GM18909 (cell line): ENCODE measurements around the gene SFXN5.
"Not testable (repeated sequence)": the region's sequence is repeated elsewhere in the genome, so short reads cannot be mapped to it uniquely, and the experiment has no call there.

ENCODE experiments used
- ATAC-seq: cut with Tn5 transposase; IDR thresholded peaks from one replicate; pipeline ENCODE4 v1.9.1; 2021; ENCODE audit warnings: mild to moderate bottlenecking; ENCODE audit not compliant: unreplicated experiment, poor library complexity

The SFXN5 gene

GRCh38 chr2:72917138-72917876 lies 154.2 kb downstream of the SFXN5 start, which contains the start of gene EMX1:
Gene EMX1, plus strand, starts transcription at chr2:72917519. Its CDS starts 334 bp downstream, at chr2:72917853.
- ATAC-seq = peak; percentile 51

GRCh38 chr2:72916743-72917137 lies 154.8 kb downstream of the SFXN5 start:
- peak; percentile 3 for ATAC-seq

GRCh38 chr2:72915907-72916742 lies 155.4 kb downstream of the SFXN5 start:
- ATAC-seq = peak; percentile 70

DNA sequence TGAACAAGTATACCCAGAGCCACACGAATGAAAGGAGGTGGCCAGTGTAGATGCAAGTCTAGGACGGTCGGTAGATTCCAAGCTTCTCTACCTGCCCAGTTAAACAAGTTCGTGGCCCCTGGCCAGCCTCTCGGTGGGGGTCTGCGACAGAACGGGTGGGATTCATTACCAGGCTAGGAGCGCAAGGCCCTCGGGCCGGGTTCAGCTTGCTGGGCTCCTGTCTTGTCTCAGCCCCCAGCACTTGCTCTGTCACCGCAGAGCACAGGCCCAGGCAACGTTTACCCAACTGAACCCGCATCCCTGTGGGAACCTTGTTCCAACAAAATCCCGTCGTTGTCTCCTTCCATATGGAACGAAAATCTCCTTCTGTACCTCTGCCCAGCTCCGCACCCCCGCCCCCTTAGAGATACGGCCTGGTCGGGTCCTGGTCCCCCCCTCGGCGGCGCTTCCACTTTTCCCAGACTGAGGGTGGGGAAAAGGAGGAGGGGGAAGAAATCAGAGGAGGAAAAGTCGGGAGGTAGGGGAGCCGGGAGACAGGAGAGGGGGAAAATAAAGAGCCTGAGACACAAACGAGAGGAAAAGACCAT lies 156.1 kb downstream of the SFXN5 start:
- no peak for ATAC-seq

DNA sequence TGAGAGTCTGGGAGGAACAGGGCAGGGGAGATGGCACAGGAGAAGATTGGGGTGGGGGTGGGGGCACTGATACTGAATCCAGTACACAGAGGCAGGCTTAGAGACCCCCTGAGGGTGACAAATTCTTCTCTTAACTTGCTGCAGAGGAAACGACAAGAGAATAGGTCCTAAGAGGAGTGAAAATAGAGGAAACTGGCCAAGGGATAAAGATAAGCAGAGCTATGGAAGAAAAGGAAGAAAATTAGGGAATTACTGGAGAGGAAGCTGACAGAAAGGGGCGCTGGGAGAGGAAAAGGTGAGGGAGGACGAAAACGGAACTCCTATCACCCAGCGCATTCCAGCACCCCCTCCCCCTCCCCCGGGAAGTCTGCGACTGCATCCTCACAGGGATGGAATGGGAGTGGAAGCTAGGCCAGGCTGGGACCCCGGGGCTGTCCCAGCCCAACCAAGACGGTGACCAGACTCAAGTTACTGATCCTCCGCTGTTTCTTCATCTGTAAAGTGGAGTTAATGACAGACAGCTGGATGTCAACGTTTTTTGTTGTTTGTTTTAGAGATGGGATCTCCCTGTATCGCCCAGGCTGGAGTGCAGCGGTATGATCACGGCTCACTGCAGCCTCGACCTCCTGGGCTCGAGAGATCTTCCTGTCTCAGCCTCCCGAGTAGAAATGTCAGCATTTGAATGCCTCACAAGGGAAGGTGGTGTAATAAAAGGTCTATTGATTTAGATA lies 156.8 kb downstream of the SFXN5 start:
- no peak for ATAC-seq

- ATAC-seq = no peak
These were observed 157.3 kb downstream of the SFXN5 start for GRCh38 chr2:72914206-72914559.

GRCh38 chr2:72913486-72914205 lies 157.9 kb downstream of the SFXN5 start:
- ATAC-seq = no peak

DNA sequence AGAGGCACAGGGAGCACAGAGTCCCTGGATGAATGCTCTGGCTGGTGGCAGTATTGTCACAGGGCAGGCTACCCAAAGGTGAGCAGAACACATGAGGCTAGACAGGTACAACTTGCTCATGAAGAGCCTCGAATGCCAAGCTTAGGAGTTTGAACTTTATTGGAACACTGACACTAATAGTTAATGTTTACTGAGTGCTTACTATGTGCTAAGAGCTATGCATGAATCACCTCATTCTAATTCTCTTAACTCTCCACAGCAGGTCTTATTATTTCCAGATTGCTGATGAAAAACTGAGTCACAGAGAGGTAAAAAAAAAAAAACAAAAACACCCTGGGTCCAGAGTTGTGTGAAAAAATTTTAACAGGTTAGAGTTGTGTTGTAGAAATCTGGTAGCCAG lies 160.3 kb downstream of the SFXN5 start:
- no peak for ATAC-seq

GRCh38 chr2:72908741-72909140 lies 162.8 kb downstream of the SFXN5 start:
- ATAC-seq = no peak

DNA sequence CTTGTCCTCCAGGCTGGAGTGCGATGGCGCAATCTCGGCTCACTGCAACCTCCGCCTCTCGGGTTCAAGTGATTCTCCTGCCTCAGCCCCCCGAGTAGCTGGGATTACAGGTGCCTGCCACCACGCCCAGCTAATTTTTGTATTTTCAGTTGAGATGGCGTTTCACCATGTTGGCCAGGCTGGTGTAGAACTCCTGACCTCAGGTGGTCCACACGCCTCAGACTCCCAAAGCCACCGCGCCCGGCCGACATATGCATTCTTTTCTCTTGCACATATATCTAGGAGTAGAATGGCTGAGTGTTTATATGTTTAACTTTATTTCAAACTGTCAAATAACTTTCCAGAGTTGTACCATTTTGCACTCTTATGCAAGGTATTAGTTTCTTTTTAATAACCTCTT lies 164.1 kb downstream of the SFXN5 start:
- not testable (repeated sequence) for ATAC-seq

DNA sequence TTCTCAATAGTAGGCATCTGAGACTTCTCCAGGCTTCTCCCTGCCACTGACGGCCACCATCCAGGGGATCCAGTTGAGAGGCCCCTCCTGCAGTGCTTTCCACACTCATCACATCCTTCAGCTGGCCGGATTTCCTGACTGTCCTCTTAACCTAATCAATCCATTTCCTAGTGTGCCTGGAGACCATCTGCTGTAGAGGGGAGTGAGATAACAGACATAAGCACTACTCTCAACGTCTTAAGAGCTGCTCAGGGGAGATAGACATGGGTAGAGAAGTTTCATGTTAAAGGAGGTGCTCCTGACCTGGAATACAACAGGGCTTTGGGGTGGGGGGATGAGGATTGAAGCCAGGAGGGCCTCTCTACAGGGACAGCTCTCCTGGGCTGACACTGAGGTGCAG lies 170.1 kb downstream of the SFXN5 start:
- ATAC-seq = no peak

DNA sequence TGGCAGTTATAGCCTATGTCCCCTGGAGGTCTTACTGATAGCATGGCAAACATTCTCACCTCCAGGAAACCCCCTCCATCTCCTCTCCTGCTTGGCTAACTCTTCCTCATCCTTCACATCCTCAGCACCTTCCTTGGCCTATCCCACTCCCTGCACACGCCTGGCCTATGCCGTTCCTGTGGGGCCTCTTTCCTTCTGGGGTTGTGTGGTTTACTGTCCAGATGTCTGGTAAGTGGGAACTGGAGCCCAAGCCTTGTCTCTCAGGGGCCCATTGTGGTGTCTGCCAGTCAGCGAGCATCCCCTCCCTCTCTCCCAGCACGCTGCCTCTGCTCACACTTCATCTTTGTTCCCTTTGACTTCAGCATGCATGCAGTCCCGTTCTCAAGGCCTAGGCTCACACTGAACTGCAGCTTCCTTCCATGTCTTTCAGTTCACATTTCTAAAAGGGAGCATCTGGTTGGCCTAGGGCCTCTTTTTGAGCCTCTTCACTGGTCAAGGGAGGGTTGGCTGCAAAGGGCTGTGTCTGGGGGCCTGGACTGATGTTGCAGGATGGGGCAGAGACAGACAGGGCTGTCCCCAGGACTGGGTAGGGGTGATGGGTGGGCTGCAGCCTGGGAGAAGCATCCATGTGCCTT lies 171.2 kb downstream of the SFXN5 start:
- no peak for ATAC-seq

GRCh38 chr2:72898585-72898906 lies 173.0 kb downstream of the SFXN5 start:
- no peak for ATAC-seq

GRCh38 chr2:72897785-72898584 lies 173.5 kb downstream of the SFXN5 start:
- no peak for ATAC-seq

DNA sequence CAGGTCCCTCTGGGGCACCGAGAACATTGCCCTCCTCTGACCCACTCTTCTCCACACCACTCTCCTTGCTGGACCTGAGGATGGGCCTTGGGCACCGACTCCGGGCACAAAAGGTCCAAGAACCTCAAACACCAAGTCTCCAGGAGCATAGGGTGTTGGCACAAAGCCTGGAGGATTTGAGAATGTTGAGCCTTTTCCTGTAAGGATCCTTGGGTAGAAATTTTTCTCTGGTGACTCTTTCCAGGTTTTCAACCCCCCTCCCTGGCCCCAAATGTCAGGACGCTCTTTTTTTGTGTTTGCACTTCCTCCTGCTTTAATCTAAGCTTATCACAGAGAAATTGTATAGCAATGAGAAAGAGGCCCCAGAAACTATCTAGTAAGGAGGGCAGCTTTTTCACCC lies 175.1 kb downstream of the SFXN5 start:
- no peak for ATAC-seq

DNA sequence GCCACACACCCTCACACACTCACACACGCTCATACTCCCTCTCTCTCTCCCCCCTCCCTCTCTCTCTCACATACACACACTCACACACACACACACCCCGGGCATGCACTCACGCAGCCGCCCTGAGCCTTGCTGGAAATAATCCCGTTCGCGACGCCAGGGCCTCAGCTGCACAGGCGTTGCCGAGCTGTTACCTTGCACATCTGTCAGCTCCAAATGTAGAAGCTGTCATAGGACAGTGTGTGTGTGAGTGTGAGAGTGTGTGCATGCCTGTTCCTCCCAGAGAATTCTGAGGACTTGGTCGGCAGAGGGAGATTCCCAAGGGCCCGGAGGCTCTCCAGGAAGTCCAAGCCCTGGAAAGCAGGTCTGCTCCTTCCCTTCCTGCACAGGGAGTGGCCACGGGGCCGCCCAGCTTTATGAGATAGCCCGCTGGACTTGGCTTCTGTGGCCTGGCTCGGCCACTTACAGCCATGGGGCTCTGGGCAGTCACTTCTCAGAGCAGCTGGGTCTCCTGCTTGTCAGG lies 175.7 kb downstream of the SFXN5 start:
- ATAC-seq = no peak

GRCh38 chr2:72895154-72895553 lies 176.4 kb downstream of the SFXN5 start:
- no peak for ATAC-seq

DNA sequence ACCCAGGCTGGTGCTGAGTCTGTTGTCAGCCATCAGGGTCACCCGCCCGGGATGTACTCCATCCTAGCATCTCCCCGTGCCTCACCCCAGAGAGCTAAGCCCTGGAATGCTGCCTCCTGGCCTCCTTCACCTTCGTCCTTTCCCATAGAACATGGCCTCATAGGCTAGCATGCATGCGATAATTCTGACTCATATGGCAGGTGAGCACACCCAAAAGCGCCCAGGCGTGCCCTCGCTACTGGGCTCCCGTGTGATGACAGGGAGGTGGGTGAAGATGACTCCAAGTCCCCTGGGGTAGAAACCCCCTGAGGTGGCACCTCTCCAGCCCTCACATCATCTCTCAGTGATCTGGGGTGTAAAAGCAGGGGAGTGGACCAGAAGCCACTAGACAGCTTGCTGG lies 177.0 kb downstream of the SFXN5 start:
- no peak for ATAC-seq
